Measurements from ENCODE around the gene INIP. TPM values are rescaled to one million over a fixed set of nuclear protein-coding genes. Genes with fewer than 3 reads are reported as not detected.
"Not testable (repeated sequence)": the region's sequence is repeated elsewhere in the genome, so short reads cannot be mapped to it uniquely, and the experiment has no call there.

INIP gene
- total and polyA plus RNA-seq, 12 donors: 4.5 to 18.9 (median 11.9) TPM

GRCh38 chr9:112726428-112726827 is 8.5 kb upstream of the INIP start:
- intact Hi-C loops (cut with DNase I): no loop called here
- Histone ChIP-seq H3K4me1 (peaks cover 0 to 24% (median 0%) of the 10 kb centered on the region in 9 donors), H3K9me3 (no peaks in the 10 kb centered on the region), H3K4me3 (no peak overlapping the region), H3K27me3 (no peaks in the 10 kb centered on the region), H3K36me3 (no peaks in the 10 kb centered on the region), H3K27ac (peak overlapping the region in 1 of 10 donors; percentile 86)
- no peak for DNase-seq
- WGBS, 2 donors: 86 to 87% methylated on average over 4 of the region's 4 CpGs
- ATAC-seq: no peak
- TF ChIP-seq CTCF (IDR thresholded peaks at IDR 0.05): no peak

DNA sequence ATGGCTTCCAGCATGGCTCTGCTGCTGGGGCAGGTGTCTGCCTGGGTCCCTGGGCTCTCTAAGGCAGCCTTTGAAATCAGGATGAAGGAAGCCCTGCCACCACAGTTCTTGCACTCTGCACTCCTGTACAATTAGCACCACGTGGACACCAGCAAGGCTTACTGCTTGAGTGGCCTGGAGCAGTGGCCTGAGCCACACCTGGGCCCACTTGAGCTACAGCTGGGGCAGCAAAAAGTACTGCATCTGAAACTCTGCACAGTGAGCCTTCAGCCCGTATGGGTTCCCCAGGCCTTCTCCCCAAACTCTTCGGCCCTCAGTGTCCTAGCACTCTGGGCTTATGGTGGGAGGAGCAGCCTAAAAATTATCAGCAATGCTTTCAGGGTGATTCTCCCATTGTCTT is 8.0 kb upstream of the INIP start:
- H3K4me1 ChIP-seq: peaks cover 0 to 24% (median 0%) of the 10 kb centered on the region in 9 donors
- H3K27me3 ChIP-seq: no peaks in the 10 kb centered on the region
- no peak overlapping the region for H3K4me3 ChIP-seq
- WGBS, 2 donors: 79 to 89% methylated on average over 3 of the region's 3 CpGs
- peak overlapping the region in 1 of 10 donors; percentile 86 for H3K27ac ChIP-seq
- no peaks in the 10 kb centered on the region for H3K36me3 ChIP-seq
- no peak for TF ChIP-seq CTCF (IDR thresholded peaks at IDR 0.05)
- ATAC-seq: no peak
- intact Hi-C loops (cut with DNase I): no loop called here
- DNase-seq: no peak
- no peaks in the 10 kb centered on the region for H3K9me3 ChIP-seq

DNA sequence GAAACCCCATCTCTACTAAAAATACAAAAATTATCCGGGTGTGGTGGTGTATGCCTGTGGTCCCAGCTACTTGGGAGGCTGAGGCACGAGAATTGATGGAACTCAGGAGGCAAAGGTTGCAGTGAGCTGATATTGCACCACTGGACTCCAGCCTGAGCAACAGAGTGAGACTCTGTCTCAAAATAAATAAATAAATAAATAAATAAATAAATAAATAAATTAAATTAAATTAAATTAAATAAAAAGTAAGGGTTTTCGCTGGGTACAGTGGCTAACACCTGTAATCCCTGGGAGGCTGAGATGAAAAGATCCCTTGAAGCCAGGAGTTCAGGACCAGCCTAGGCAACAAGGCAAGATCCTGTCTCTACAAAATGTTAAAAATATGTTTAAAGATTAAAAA is 4.8 kb upstream of the INIP start:
- WGBS, 2 donors: 92 to 93% methylated on average over 3 of the region's 3 CpGs
- H3K27ac ChIP-seq; ATAC-seq; intact Hi-C loops (cut with DNase I); H3K9me3 ChIP-seq; DNase-seq; H3K27me3 ChIP-seq; H3K4me3 ChIP-seq; H3K36me3 ChIP-seq: not testable (repeated sequence)
- H3K4me1 ChIP-seq: peaks cover 0 to 20% (median 0%) of the 10 kb centered on the region in 9 donors

GRCh38 chr9:112720113-112720780 is 2.3 kb upstream of the INIP start:
- ATAC-seq (no peak), DNase-seq (no peak)

More at GRCh38 chr9:112720113-112720780, 2.3 kb upstream of the INIP start:
- no peaks in the 10 kb centered on the region for H3K27me3 ChIP-seq
- peaks cover 6 to 17% (median 11%) of the 10 kb centered on the region in 9 donors for H3K4me1 ChIP-seq
- intact Hi-C loops (cut with DNase I): no loop called here
- peaks cover 0 to 12% (median 0%) of the 10 kb centered on the region in 9 donors for H3K36me3 ChIP-seq
- no peaks in the 10 kb centered on the region for H3K9me3 ChIP-seq
- TF ChIP-seq CTCF (IDR thresholded peaks at IDR 0.05): no peak
- 84 to 87% methylated on average over 4 of the region's 4 CpGs for WGBS, 2 donors
- no peak overlapping the region for H3K4me3 ChIP-seq
- no peak overlapping the region for H3K27ac ChIP-seq

Data from heart right ventricle (tissue), 16 donors.